ENCODE results near the gene MSLN. TPM values are rescaled to one million over a fixed set of nuclear protein-coding genes. Genes with fewer than 3 reads are reported as not detected.

The MSLN gene
- total and polyA plus RNA-seq, 10 donors, result 0.22 to 1.1 (median 0.41) TPM; not detected in 4

DNA sequence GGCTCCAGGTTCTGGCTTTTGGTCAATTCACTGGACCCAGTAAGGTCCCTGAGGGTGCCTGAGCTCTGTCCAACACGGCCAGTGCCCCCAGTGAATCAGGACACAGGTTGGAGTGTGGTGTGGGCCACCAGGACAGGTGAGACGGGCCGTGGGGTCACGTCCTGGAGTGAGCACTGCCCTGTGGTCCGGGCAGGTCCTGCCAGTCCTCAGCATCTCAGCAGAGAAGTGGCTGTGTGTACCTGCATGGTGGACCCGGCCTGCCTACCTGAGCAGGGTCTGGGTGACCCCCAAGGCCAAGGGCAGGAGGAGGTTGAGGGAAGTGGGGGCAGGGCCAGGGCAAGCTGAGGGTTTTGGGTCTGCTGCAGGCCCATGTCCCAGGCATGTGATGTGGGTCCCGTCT, 41.9 kb downstream of the MSLN start:
- 57 to 84% (median 78%) methylated on average over 2 to 7 of the region's 7 CpGs for WGBS, 5 donors
- H3K27ac ChIP-seq, result no peak overlapping the region
- no peaks in the 10 kb centered on the region for H3K9me3 ChIP-seq
- H3K27me3 ChIP-seq (replicated peaks in 1 of 7), result peaks cover 0 to 59% (median 40%) of the 10 kb centered on the region in 7 donors
- no peak for TF ChIP-seq POLR2AphosphoS5 (IDR thresholded peaks at IDR 0.05)
- TF ChIP-seq, protein P1, sequence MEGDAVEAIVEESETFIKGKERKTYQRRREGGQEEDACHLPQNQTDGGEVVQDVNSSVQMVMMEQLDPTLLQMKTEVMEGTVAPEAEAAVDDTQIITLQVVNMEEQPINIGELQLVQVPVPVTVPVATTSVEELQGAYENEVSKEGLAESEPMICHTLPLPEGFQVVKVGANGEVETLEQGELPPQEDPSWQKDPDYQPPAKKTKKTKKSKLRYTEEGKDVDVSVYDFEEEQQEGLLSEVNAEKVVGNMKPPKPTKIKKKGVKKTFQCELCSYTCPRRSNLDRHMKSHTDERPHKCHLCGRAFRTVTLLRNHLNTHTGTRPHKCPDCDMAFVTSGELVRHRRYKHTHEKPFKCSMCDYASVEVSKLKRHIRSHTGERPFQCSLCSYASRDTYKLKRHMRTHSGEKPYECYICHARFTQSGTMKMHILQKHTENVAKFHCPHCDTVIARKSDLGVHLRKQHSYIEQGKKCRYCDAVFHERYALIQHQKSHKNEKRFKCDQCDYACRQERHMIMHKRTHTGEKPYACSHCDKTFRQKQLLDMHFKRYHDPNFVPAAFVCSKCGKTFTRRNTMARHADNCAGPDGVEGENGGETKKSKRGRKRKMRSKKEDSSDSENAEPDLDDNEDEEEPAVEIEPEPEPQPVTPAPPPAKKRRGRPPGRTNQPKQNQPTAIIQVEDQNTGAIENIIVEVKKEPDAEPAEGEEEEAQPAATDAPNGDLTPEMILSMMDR (IDR thresholded peaks at IDR 0.05 in 8 of 11, conservative IDR thresholded peaks at IDR 0.05 in 3 of 11), result no peak
- no peak for TF ChIP-seq POLR2A (IDR thresholded peaks at IDR 0.05)
- H3K4me3 ChIP-seq, result no peak overlapping the region
- intact Hi-C loops (cut with DNase I; ENCODE audit: low total_unique reads), result no loop called here
- no peak for DNase-seq
- H3K4me1 ChIP-seq, result peaks cover 0 to 26% (median 21%) of the 10 kb centered on the region in 6 donors
- peaks cover 0 to 5% (median 0%) of the 10 kb centered on the region in 6 donors for H3K36me3 ChIP-seq

DNA sequence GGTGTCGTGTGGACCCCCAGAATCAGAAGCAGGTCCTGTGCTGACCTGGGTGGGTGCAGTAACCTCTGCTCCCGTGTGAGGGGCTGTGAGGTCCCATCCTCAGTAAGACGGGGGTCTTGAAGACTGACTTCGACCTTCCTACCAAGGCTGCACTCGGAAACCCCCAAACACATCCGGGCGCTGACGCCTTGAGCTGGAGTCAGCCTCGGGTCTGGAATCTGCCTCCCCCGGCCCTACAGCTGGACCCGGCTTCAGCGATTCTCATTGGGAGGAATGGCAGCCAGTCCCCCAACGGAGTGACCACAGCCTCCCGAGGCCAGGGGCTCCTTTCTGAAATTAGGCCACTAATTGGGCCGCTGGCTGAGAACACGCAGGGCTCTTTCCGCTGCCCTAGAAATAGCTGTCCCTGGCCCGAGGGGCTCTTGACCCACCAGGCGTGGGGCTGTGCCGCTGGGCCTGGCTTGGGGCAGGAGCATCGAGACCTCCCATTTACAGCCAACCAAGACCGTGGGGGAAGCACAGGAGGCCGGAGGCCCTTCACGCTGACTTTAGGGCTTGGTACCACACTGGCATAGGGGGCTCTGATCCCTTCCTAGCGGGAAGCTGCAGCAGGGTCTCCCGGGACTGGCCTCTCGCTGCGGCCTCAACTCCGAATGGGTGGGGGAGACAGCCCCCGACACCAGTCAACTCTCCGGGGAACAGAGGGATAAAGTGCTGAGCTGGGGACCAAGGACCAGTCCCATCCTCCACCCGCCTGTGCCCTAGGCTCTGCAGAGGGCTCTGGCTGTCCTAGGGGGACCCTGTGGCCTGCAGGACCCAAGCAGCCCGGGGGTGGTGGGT, 42.6 kb downstream of the MSLN start:
- Histone ChIP-seq H3K4me1 (peaks cover 0 to 29% (median 24%) of the 10 kb centered on the region in 6 donors), H3K4me3 (no peak overlapping the region), H3K27me3 (replicated peaks in 1 of 7) (peaks cover 0 to 53% (median 40%) of the 10 kb centered on the region in 7 donors), H3K27ac (no peak overlapping the region), H3K36me3 (no peaks in the 10 kb centered on the region), H3K9me3 (no peaks in the 10 kb centered on the region)
- no peak for DNase-seq
- TF ChIP-seq, protein P1 (IDR thresholded peaks at IDR 0.05 in 8 of 11, conservative IDR thresholded peaks at IDR 0.05 in 3 of 11), result no peak
- TF ChIP-seq POLR2AphosphoS5 (IDR thresholded peaks at IDR 0.05) (no peak), POLR2A (IDR thresholded peaks at IDR 0.05) (no peak)
- intact Hi-C loops (cut with DNase I; ENCODE audit: low total_unique reads), result no loop called here
- 69 to 85% (median 73%) methylated on average over 31 to 33 of the region's 33 CpGs for WGBS, 5 donors

DNA sequence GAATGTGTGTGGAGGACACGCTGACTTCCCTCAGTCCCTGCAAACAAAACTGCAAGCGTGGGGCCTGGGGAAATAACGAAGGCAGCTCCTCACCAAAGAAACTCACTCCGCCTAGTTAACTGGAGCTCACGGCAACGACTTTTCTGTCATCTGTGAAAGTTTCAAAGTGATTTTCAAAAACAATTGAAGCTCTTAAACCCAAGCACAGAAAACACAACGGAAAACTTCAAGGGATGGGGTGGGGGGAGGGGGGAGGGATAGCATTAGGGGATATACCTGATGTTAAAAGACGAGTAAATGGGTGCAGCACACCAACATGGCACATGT, 43.2 kb downstream of the MSLN start:
- intact Hi-C loops (cut with DNase I; ENCODE audit: low total_unique reads), result no loop called here
- Histone ChIP-seq H3K27ac (no peak overlapping the region), H3K4me1 (peaks cover 3 to 35% (median 30%) of the 10 kb centered on the region in 6 donors), H3K9me3 (no peaks in the 10 kb centered on the region), H3K36me3 (no peaks in the 10 kb centered on the region), H3K4me3 (no peak overlapping the region), H3K27me3 (replicated peaks in 1 of 7) (peaks cover 0 to 49% (median 40%) of the 10 kb centered on the region in 7 donors)
- TF ChIP-seq, protein P1 (IDR thresholded peaks at IDR 0.05 in 8 of 11, conservative IDR thresholded peaks at IDR 0.05 in 3 of 11), result no peak
- TF ChIP-seq POLR2AphosphoS5 (IDR thresholded peaks at IDR 0.05), result no peak
- TF ChIP-seq POLR2A (IDR thresholded peaks at IDR 0.05), result no peak
- no peak for DNase-seq
- WGBS, 5 donors, result 55 to 63% (median 57%) methylated on average over 8 of the region's 8 CpGs

Data from spleen (tissue), 11 donors.